ENCODE results near the gene SLIT3. TPM values are rescaled to one million over a fixed set of nuclear protein-coding genes. Genes with fewer than 3 reads are reported as not detected.
A peak's percentile ranks its signal among the peaks of the same experiment; 100 is the strongest.

Gene SLIT3
- total RNA-seq, 4 donors from 2014 or later: 0.72 to 37.4 (median 5.3) TPM

- Histone ChIP-seq H3K36me3 (no peaks in the 10 kb centered on the region), H3K4me1 (peaks cover 0 to 7% (median 0%) of the 10 kb centered on the region in 3 donors), H3K27ac (no peak overlapping the region), H3K4me3 (no peak overlapping the region), H3K9me3 (peaks cover 0 to 12% (median 0%) of the 10 kb centered on the region in 3 donors), H3K27me3 (no peaks in the 10 kb centered on the region)
- TF ChIP-seq POLR2A (IDR thresholded peaks at IDR 0.05) (no peak), CTCF (IDR thresholded peaks at IDR 0.05) (no peak)
- DNase-seq: no peak
- intact Hi-C loops (cut with DNase I): no loop called here
- 67 to 81% methylated on average over 2 of the region's 2 CpGs for WGBS, 2 donors
Observed at GRCh38 chr5:169242849-169243186, 58.1 kb downstream of the SLIT3 start.

GRCh38 chr5:169242175-169242848 is 58.6 kb downstream of the SLIT3 start:
- no peak overlapping the region for H3K4me3 ChIP-seq
- H3K36me3 ChIP-seq: no peaks in the 10 kb centered on the region
- peaks cover 0 to 12% (median 0%) of the 10 kb centered on the region in 3 donors for H3K9me3 ChIP-seq
- intact Hi-C loops (cut with DNase I): no loop called here
- no peak for DNase-seq
- H3K27me3 ChIP-seq: no peaks in the 10 kb centered on the region
- peaks cover 0 to 7% (median 0%) of the 10 kb centered on the region in 3 donors for H3K4me1 ChIP-seq
- H3K27ac ChIP-seq: peak overlapping the region in 1 of 4 donors; percentile 2
- TF ChIP-seq CTCF (IDR thresholded peaks at IDR 0.05) (no peak), POLR2A (IDR thresholded peaks at IDR 0.05) (no peak)
- WGBS, 2 donors: 33 to 47% methylated on average over 3 to 4 of the region's 4 CpGs

GRCh38 chr5:169229342-169229892 is 71.5 kb downstream of the SLIT3 start:
- 45 to 64% methylated on average over 6 of the region's 6 CpGs for WGBS, 2 donors

GRCh38 chr5:169226895-169227294 is 74.0 kb downstream of the SLIT3 start:
- DNase-seq: no peak
- Histone ChIP-seq H3K9me3 (no peaks in the 10 kb centered on the region), H3K27me3 (no peaks in the 10 kb centered on the region), H3K4me3 (no peak overlapping the region), H3K36me3 (no peaks in the 10 kb centered on the region), H3K4me1 (peaks cover 0 to 20% (median 0%) of the 10 kb centered on the region in 3 donors), H3K27ac (no peak overlapping the region)
- TF ChIP-seq CTCF (IDR thresholded peaks at IDR 0.05): no peak
- TF ChIP-seq POLR2A (IDR thresholded peaks at IDR 0.05): no peak
- intact Hi-C loops (cut with DNase I): no loop called here
- 87 to 100% methylated on average over 2 to 3 of the region's 3 CpGs for WGBS, 2 donors

More at GRCh38 chr5:169229342-169229892, 71.5 kb downstream of the SLIT3 start:
- Histone ChIP-seq H3K4me3 (no peak overlapping the region), H3K4me1 (peaks cover 0 to 14% (median 0%) of the 10 kb centered on the region in 3 donors), H3K27me3 (no peaks in the 10 kb centered on the region), H3K36me3 (no peaks in the 10 kb centered on the region), H3K9me3 (no peaks in the 10 kb centered on the region), H3K27ac (no peak overlapping the region)
- no peak for TF ChIP-seq POLR2A (IDR thresholded peaks at IDR 0.05)
- TF ChIP-seq CTCF (IDR thresholded peaks at IDR 0.05): no peak
- intact Hi-C loops (cut with DNase I): no loop called here
- no peak for DNase-seq

- no peak for TF ChIP-seq CTCF (IDR thresholded peaks at IDR 0.05)
- no peak for TF ChIP-seq POLR2A (IDR thresholded peaks at IDR 0.05)
- Histone ChIP-seq H3K4me3 (no peak overlapping the region), H3K27me3 (no peaks in the 10 kb centered on the region), H3K4me1 (peaks cover 0 to 25% (median 0%) of the 10 kb centered on the region in 3 donors), H3K27ac (no peak overlapping the region), H3K36me3 (no peaks in the 10 kb centered on the region), H3K9me3 (no peaks in the 10 kb centered on the region)
- WGBS, 2 donors: 88 to 94% methylated on average over 5 of the region's 6 CpGs
- no peak for DNase-seq
- intact Hi-C loops (cut with DNase I): no loop called here
Observed at GRCh38 chr5:169225830-169226356, 75.0 kb downstream of the SLIT3 start.
